Colonic mucosa (tissue), 4 donors: ENCODE data around the gene NRXN2. TPM values are rescaled to one million over a fixed set of nuclear protein-coding genes. Genes with fewer than 3 reads are reported as not detected.

ENCODE experiments used
- DNase-seq: peaks from one replicate; pipeline ENCODE4 v3.0.0-alpha.2; 2020
- H3K27ac ChIP-seq: fragments of 200-600 bp; one replicate; pipeline ENCODE4 v1.8.0; 2021
- H3K27me3 ChIP-seq: fragments of 200-600 bp; one replicate; pipeline ENCODE4 v1.8.0; 2021
- H3K36me3 ChIP-seq: fragments of 200-600 bp; one replicate; pipeline ENCODE4 v1.8.0; 2021
- H3K4me1 ChIP-seq: fragments of 200-600 bp; one replicate; pipeline ENCODE4 v1.8.0; 2021; ENCODE audit warnings: mild to moderate bottlenecking
- H3K4me3 ChIP-seq: fragments of 200-600 bp; one replicate; pipeline ENCODE4 v1.8.0; 2021
- H3K9ac ChIP-seq, 2 donors: one replicate each; pipeline ENCODE4 v1.7.0; 2013; ENCODE audit warnings: control low read depth in 2 of 2, low read depth in 2 of 2, low read length in 2 of 2
- H3K9me3 ChIP-seq: fragments of 200-600 bp; one replicate; pipeline ENCODE4 v1.8.0; 2021
- CTCF ChIP-seq: fragments of 200-600 bp; IDR thresholded peaks from one replicate; pipeline ENCODE4 v1.8.0; 2022; ENCODE audit warnings: antibody characterized with exemption, mild to moderate bottlenecking
- intact Hi-C: fragments of 100-400 bp; cut with DNase I; formaldehyde crosslinking; loops from one replicate; pipeline ENCODE4 v1.14.1; 2022
- total RNA-seq, 2 donors: library from RNA; stranded (reverse); fragmentation: NEBNext Ultra II Directional in 1 of 2; extraction: Animal tissue kit (Norgen Biotek cat#: 25700) in 1 of 2; gene quantifications; one replicate each; pipeline ENCODE4 v1.2.1, GENCODE V29; 2021
- donor health status: healthy.
- donor health status: DM: no; HTN: no; CAD: no.
- donor health status: DM: no; HTN: no; CAD: no.

The NRXN2 gene
- total RNA-seq, 2 donors from 2014 or later = 2.2 to 5.4 TPM

- no peaks in the 10 kb centered on the region for H3K4me1 ChIP-seq
- H3K9ac ChIP-seq = no peak overlapping the region
- H3K36me3 ChIP-seq = no peaks in the 10 kb centered on the region
- intact Hi-C loops = no loop called here
- no peak overlapping the region for H3K4me3 ChIP-seq
- DNase-seq = no peak
- no peak overlapping the region for H3K27ac ChIP-seq
- no peaks in the 10 kb centered on the region for H3K9me3 ChIP-seq
- TF ChIP-seq CTCF = no peak
- H3K27me3 ChIP-seq = peaks cover 15% of the 10 kb centered on the region
These were observed 75.8 kb downstream of the NRXN2 start for GRCh38 chr11:64647019-64647779.

- Histone ChIP-seq H3K4me3 (no peak overlapping the region), H3K4me1 (no peaks in the 10 kb centered on the region), H3K27me3 (peaks cover 18% of the 10 kb centered on the region), H3K27ac (no peak overlapping the region), H3K9ac (no peak overlapping the region), H3K9me3 (no peaks in the 10 kb centered on the region), H3K36me3 (no peaks in the 10 kb centered on the region)
- intact Hi-C loops = no loop called here
- TF ChIP-seq CTCF = no peak
- no peak for DNase-seq
These were observed 78.2 kb downstream of the NRXN2 start for GRCh38 chr11:64644647-64645275.

GRCh38 chr11:64643920-64644646 lies 78.9 kb downstream of the NRXN2 start:
- no peaks in the 10 kb centered on the region for H3K9me3 ChIP-seq
- no peak overlapping the region for H3K9ac ChIP-seq
- no peak for TF ChIP-seq CTCF
- no peak overlapping the region for H3K27ac ChIP-seq
- H3K4me3 ChIP-seq = no peak overlapping the region
- intact Hi-C loops = no loop called here
- no peaks in the 10 kb centered on the region for H3K36me3 ChIP-seq
- H3K27me3 ChIP-seq = peaks cover 18% of the 10 kb centered on the region
- H3K4me1 ChIP-seq = no peaks in the 10 kb centered on the region
- DNase-seq = no peak

- Histone ChIP-seq H3K4me3 (no peak overlapping the region), H3K27me3 (peaks cover 18% of the 10 kb centered on the region), H3K36me3 (no peaks in the 10 kb centered on the region), H3K4me1 (no peaks in the 10 kb centered on the region), H3K9ac (no peak overlapping the region), H3K27ac (no peak overlapping the region), H3K9me3 (no peaks in the 10 kb centered on the region)
- intact Hi-C loops = no loop called here
- DNase-seq = no peak
- TF ChIP-seq CTCF = no peak
These were observed 79.6 kb downstream of the NRXN2 start for GRCh38 chr11:64643256-64643881.

- intact Hi-C loops = no loop called here
- no peaks in the 10 kb centered on the region for H3K36me3 ChIP-seq
- H3K27ac ChIP-seq = no peak overlapping the region
- H3K4me3 ChIP-seq = no peak overlapping the region
- H3K27me3 ChIP-seq = peaks cover 20% of the 10 kb centered on the region
- H3K4me1 ChIP-seq = no peaks in the 10 kb centered on the region
- no peak for DNase-seq
- TF ChIP-seq CTCF = no peak
- peak overlapping the region in 1 of 2 donors; percentile 24 for H3K9ac ChIP-seq
- H3K9me3 ChIP-seq = no peaks in the 10 kb centered on the region
These were observed 80.1 kb downstream of the NRXN2 start for GRCh38 chr11:64642871-64643255.
